NCI-H1105 treated with DMSO at 0.1 percent for 48 hours (cell line): ENCODE measurements around the gene PARD6A.
"Not testable (repeated sequence)": the region's sequence is repeated elsewhere in the genome, so short reads cannot be mapped to it uniquely, and the experiment has no call there.

Experiments used
- DNase-seq: peaks from one replicate; lab custom pipeline; 2025; lab: John Stamatoyannopoulos, UW

Gene PARD6A

DNA sequence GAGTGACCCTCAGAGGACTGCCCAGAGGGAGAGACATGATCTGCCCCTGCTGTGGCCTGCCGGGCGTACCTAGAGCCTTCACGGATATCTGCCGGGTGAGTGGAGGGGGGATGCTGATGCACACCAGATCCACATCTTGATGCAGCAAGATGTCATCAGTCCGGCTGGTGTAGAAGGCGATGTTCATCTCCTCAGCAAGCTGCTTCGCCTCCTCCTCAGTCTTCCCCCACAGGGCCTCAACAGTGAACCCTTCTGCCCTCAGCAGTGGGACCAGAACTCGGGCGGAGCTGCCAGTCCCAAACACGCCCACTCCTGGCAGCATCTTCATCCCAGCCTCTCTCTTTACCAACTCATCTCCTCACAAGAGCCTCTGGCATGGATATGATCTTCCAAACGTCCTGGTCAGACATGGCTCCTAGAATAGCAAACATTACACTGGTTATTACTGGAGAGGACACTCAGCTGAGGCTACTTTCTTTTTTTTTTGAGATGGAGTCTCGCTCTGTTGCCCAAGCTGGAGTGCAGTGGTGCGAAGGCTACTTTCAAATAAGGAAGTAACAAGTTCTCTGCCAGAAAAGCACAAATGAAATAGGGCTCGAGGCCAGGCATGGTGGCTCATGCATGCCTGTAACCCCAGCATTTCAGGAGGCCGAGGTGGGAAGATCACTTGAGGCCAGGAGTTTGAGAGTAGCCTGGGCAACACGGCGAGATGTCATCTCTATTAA, 24.8 kb downstream of the PARD6A start:
- no peak for DNase-seq

DNA sequence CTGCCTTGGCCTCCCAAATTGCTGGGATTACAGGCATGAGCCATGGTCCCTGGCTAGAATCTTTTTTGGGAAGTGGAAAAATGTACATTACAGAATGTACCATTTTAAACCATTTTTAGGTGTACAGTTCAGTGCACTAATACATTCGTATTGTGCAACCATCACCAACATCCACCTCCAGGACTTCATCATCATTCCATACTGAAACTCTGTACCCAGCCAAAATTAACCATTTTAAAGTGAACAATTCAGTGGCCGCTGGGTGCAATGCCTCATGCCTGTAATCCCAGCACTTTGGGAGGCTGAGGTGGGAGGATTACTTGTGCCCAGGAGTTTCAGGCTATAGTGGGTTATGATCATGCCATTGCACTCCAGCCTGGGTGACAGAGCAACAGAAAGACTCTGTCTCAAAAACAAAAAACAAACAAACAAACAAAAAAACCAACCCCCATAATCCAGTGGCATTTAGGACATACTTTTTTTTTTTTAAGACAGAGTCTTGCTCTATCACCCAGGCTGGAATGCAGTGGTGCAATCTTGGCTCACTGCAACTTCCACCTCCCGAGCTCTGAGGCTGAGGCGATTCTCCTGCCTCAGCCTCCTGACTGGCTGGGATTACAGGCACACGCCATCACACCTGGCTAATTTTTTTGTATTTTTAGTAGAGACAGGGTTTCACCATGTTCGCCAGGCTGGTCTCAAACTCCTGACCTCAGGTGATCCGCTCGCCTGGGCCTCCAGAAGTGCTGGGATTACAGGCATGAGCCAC, 32.9 kb downstream of the PARD6A start:
- not testable (repeated sequence) for DNase-seq

DNA sequence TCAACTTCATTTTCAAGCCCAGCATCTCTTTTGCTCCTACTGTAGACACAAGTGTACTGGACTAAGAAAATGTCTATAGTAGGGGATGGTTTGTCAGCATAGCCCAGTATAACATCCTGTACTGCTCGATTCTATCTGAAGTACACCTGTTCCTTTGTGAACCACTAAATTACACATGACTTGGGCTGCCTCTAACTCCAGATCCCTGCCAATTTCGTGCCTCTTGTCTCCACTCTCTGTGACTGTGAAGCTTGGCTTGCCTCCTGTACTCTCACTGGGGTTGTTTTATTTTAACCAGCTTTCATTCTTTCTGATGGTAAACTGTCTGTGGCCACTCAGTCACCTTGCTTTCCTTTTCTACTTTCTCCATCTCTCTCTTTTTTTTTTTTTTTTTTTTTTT, 33.9 kb downstream of the PARD6A start:
- DNase-seq = no peak

DNA sequence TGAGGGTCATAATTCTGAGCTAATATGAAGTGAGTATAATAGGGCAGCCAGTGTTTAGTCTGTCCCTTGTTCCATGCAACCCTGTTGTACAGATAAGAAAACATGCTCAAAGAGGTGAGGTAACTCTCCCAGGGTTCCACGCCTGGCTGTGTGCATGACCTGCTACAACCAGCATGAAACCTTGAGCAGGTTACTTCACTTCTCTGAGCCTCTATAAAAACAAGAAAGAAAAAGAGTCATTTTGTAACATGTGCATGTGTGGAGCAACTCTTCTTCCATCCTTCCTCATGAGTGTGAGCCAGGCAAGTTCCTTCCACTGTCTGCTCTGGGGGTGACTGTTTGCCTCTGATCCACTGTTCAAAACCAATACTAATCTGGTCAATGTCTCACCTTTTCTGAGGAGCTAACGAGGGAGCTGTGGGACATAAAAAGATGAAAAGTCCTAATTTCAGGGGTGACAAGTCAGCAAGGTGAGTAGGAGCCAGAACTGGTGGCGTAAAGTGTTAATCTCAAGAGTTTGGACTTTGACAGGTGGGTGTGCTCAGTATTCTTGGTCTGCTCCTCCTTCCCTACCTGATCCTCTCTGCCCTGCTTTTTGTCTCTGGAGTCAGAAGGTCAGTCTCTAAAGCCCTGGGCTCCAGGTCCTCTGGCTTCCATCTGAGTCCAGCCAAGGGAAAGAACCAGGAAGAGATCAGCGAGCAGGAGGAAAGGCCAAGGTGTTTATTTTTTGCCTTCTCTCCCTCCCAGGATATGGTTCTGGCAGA, 36.8 kb downstream of the PARD6A start:
- no peak for DNase-seq

DNA sequence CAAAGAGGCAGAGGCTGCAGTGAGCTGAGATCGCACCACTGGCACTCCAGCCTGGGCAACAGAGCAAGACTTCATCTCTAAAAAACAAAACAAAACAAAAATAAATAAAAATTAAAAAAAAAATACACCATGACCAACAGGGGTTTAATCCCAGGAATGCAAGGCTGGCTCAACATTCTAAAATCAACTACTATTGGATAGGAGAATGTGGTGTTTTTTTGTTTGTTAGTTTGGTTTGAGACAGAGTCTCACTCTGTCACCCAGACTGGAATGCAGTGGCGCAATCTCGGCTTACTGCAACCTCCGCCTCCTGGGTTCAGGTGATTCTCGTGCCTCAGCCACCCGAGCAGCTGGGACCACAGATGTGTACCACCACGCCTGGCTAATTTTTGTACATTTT, 38.5 kb downstream of the PARD6A start:
- DNase-seq = no peak

DNA sequence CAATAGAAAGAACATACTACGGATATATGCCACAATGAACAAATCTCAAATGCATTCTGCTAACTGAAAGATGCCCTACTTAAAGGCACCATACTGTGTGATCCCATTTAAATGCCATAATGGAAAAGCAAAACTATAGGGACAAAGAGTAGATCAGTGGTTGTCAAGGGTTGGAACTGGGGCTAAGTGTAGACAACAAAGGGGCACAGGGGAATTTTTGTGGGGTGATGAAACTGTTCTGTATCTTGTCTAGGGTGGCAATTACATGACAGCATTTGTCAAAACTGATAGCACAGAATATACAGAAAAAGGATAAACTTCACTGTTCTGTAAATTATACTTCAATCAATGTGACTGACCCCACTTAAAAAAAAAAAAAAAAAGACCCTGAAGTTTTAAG, 40.7 kb downstream of the PARD6A start:
- DNase-seq = no peak

DNA sequence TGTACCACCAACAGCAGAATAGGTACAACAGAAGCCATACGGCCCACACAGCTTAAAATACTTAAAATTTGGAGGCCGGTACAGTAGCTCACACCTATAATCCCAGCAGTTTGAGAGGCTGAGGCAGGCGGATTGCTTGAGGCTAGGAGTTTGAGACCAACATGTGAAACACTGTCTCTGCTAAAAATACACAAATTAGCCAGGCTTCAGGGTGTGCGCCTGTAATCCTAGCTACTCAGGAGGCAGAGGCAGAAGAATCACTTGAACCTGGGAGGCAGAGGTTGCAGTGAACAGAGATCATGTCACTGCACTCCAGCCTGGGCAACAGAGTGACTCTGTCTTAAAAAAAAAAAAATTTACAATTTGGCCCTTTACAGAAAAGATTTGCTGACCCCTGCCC, 41.4 kb downstream of the PARD6A start:
- DNase-seq = no peak

DNA sequence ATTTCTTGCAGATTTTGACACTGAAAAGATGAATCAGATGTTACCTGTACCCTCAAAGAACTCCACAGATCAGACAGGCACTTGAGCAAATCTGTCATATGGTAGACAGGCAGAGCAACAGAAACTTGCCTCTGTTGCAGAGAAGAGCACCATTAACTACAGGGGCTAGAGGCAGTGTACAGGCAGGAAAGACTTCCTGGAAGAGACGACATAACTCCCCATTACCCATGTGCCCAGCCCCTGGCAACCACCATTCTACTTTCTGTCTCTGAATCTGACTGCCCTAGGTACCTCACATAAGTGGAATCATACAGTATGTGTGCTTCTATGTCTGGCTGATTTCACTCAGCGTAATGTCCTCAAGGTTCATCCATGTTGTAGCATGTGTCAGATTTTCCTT, 42.9 kb downstream of the PARD6A start:
- DNase-seq = no peak

DNA sequence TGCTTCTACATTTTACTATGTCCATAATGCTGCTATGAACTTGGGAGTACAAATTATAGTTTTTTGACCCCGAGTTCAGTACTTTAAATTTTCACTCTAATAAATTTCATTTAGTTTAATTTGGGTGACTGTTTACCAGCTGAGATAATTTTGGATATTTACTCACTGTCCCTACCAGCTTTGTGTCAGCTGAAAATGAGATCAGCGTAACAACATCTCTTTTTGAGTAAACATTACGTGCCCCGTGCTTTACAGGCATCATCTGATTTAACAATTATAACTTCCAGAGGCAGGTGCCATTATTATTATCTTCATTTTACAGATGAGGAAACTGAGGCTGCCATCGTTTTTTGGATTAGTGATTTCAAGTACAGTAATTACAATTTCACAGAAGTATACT, 43.4 kb downstream of the PARD6A start:
- DNase-seq = no peak

DNA sequence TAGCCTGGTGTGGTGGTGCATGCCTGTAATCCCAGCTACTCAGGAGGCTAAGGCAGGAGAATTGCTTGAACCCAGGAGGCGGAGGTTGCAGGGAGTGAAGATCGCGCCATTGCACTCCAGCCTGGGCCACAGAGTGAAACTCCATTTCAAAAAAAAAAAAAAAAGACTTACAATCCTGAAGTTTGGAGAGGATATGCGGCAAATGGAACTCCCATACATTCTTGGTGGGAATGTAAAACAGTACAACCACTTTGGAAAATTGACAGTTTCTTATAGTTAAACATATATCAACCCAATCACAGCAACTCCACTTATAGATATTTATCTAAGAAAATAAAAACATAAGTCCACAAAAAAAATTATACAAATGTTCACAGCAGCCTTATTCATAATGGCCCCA, 46.5 kb downstream of the PARD6A start:
- DNase-seq = no peak

DNA sequence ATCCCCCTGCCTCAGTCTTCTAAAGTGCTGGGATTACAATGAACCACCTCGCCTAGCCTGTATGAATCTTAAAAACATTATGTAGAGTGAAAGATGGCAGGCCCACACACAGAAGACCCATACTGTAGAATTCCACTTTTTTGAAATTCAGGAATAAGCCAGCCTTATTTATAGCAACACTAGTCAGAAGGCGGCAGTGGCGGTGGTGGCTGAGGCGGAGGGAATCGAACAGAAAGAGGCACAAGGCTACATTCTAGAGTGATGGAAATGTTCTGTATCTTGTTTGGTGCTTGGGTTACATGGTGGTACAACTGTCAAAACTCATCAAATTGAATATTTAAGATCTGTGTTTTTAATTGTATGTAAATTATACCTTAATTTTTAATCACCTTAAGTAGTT, 47.0 kb downstream of the PARD6A start:
- DNase-seq = no peak

DNA sequence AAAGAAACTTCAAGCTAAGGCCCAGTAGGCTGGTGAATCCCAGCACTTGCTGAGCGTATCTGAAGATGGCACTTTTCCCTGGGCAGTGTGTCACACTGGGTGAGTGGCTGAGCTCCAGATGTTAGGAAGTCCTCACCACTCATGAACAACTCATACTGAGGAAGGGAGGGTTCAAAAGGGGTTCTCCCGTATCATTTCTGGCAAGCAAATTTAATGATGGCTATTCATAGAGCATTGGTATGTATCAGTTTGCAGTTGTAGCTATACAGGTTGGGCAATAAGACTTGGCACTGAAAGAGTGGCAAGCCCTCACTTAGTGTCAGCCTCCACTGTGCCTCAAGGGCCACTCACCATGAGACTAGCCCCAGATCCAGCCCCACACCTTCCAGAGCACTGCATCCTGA, 47.6 kb downstream of the PARD6A start:
- DNase-seq = no peak

DNA sequence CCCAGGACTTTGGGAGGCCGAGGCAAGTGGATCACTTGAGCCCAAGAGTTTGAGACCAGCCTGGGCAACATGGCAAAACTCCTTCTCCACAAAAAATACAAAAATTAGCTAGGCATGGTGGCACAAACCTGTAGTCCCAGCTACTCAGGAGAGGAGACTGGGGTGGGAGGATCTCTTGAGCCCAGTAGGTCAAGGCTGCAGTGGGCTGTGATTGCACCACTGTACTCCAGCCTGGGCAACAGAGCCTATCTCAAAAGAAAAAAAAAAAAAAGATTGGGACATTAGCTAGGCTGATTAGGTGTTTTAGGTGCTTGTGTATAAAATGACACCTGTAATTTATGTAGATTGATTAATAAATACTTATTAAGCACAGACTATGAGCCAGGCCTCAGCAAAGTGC, 48.3 kb downstream of the PARD6A start:
- no peak for DNase-seq

DNA sequence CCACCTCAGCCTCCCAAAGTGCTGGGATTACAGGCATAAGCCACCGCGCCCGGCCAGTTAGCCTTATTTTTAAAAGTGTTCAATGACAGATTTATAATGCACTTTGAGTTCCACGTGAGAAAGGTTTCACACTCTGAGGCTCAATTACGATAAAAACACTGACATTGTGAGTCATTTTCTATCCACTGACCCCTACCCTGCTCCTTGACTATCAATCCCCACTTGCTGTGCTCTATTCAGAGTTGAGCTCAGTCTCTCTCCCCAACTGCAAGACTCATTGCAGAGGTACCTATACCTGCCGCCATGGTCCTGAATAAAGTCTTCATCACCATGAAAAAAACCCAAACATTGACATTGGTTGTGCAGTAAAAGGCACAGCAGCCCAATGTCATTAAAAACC, 49.8 kb downstream of the PARD6A start:
- no peak for DNase-seq
